ENCODE data around the gene AOPEP.

The AOPEP gene

GRCh38 chr9:94896512-94896911 is 170.0 kb downstream of the AOPEP start:
- Histone ChIP-seq H3K27ac (ENCODE audit: low read depth, low read length) (no peak overlapping the region), H3K27me3 (ENCODE audit: control insufficient read depth in 1 of 2, insufficient read depth in 2 of 2, low read length in 2 of 2) (no peaks in the 10 kb centered on the region), H3K36me3 (ENCODE audit: control insufficient read depth in 1 of 2, insufficient read depth in 2 of 2, low read length in 2 of 2) (no peaks in the 10 kb centered on the region), H3K4me3 (ENCODE audit: low read depth in 1 of 2, low read length in 2 of 2) (no peak overlapping the region), H3K4me1 (ENCODE audit: control insufficient read depth in 1 of 2, insufficient read depth in 2 of 2, low read length in 2 of 2) (peaks cover 0 to 6% of the 10 kb centered on the region in 2 donors), H3K9ac (ENCODE audit: low read depth in 1 of 2, low read length in 2 of 2) (no peak overlapping the region), H3K9me3 (ENCODE audit: control insufficient read depth in 1 of 2, low read length in 2 of 2) (peaks cover 0 to 1% of the 10 kb centered on the region in 2 donors)

- no peaks in the 10 kb centered on the region for H3K9me3 ChIP-seq (ENCODE audit: control insufficient read depth in 1 of 2, low read length in 2 of 2)
- H3K4me1 ChIP-seq (ENCODE audit: control insufficient read depth in 1 of 2, insufficient read depth in 2 of 2, low read length in 2 of 2) = no peaks in the 10 kb centered on the region
- H3K4me3 ChIP-seq (ENCODE audit: low read depth in 1 of 2, low read length in 2 of 2) = no peak overlapping the region
- peak overlapping the region; percentile 54 for H3K27ac ChIP-seq (ENCODE audit: low read depth, low read length)
- H3K9ac ChIP-seq (ENCODE audit: low read depth in 1 of 2, low read length in 2 of 2) = no peak overlapping the region
- H3K36me3 ChIP-seq (ENCODE audit: control insufficient read depth in 1 of 2, insufficient read depth in 2 of 2, low read length in 2 of 2) = no peaks in the 10 kb centered on the region
- H3K27me3 ChIP-seq (ENCODE audit: control insufficient read depth in 1 of 2, insufficient read depth in 2 of 2, low read length in 2 of 2) = no peaks in the 10 kb centered on the region
Observed at GRCh38 chr9:94899464-94900221, 173.1 kb downstream of the AOPEP start.

- no peaks in the 10 kb centered on the region for H3K9me3 ChIP-seq (ENCODE audit: control insufficient read depth in 1 of 2, low read length in 2 of 2)
- H3K27me3 ChIP-seq (ENCODE audit: control insufficient read depth in 1 of 2, insufficient read depth in 2 of 2, low read length in 2 of 2) = no peaks in the 10 kb centered on the region
- H3K4me3 ChIP-seq (ENCODE audit: low read depth in 1 of 2, low read length in 2 of 2) = no peak overlapping the region
- no peaks in the 10 kb centered on the region for H3K4me1 ChIP-seq (ENCODE audit: control insufficient read depth in 1 of 2, insufficient read depth in 2 of 2, low read length in 2 of 2)
- no peaks in the 10 kb centered on the region for H3K36me3 ChIP-seq (ENCODE audit: control insufficient read depth in 1 of 2, insufficient read depth in 2 of 2, low read length in 2 of 2)
- H3K9ac ChIP-seq (ENCODE audit: low read depth in 1 of 2, low read length in 2 of 2) = no peak overlapping the region
- H3K27ac ChIP-seq (ENCODE audit: low read depth, low read length) = peak overlapping the region; percentile 54
Observed at GRCh38 chr9:94900222-94901018, 173.9 kb downstream of the AOPEP start.

DNA sequence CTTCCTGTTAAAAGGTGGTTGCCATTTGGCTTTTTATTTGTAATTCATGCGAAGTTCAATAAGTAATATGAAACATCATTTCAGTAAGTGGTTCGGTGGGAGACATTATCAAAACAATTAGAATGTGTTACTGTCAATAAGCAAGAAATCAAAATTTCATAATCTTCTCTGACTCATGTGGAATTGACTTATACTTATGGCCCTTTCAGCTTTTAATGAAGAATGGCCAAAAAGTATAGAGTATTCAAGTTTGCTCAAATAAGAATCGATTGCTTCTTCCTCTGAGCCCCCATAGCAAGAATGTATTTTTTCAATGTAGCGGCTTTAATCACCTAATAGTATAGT is 174.5 kb downstream of the AOPEP start:
- Histone ChIP-seq H3K9me3 (ENCODE audit: control insufficient read depth in 1 of 2, low read length in 2 of 2) (no peaks in the 10 kb centered on the region), H3K4me3 (ENCODE audit: low read depth in 1 of 2, low read length in 2 of 2) (no peak overlapping the region), H3K27ac (ENCODE audit: low read depth, low read length) (no peak overlapping the region), H3K27me3 (ENCODE audit: control insufficient read depth in 1 of 2, insufficient read depth in 2 of 2, low read length in 2 of 2) (no peaks in the 10 kb centered on the region), H3K9ac (ENCODE audit: low read depth in 1 of 2, low read length in 2 of 2) (no peak overlapping the region), H3K36me3 (ENCODE audit: control insufficient read depth in 1 of 2, insufficient read depth in 2 of 2, low read length in 2 of 2) (no peaks in the 10 kb centered on the region), H3K4me1 (ENCODE audit: control insufficient read depth in 1 of 2, insufficient read depth in 2 of 2, low read length in 2 of 2) (no peaks in the 10 kb centered on the region)

GRCh38 chr9:94903961-94904421 is 177.5 kb downstream of the AOPEP start:
- no peaks in the 10 kb centered on the region for H3K36me3 ChIP-seq (ENCODE audit: control insufficient read depth in 1 of 2, insufficient read depth in 2 of 2, low read length in 2 of 2)
- no peak overlapping the region for H3K9ac ChIP-seq (ENCODE audit: low read depth in 1 of 2, low read length in 2 of 2)
- no peaks in the 10 kb centered on the region for H3K4me1 ChIP-seq (ENCODE audit: control insufficient read depth in 1 of 2, insufficient read depth in 2 of 2, low read length in 2 of 2)
- H3K4me3 ChIP-seq (ENCODE audit: low read depth in 1 of 2, low read length in 2 of 2) = no peak overlapping the region
- H3K9me3 ChIP-seq (ENCODE audit: control insufficient read depth in 1 of 2, low read length in 2 of 2) = no peaks in the 10 kb centered on the region
- no peak overlapping the region for H3K27ac ChIP-seq (ENCODE audit: low read depth, low read length)
- no peaks in the 10 kb centered on the region for H3K27me3 ChIP-seq (ENCODE audit: control insufficient read depth in 1 of 2, insufficient read depth in 2 of 2, low read length in 2 of 2)

GRCh38 chr9:94904806-94905205 is 178.3 kb downstream of the AOPEP start:
- Histone ChIP-seq H3K27ac (ENCODE audit: low read depth, low read length) (no peak overlapping the region), H3K27me3 (ENCODE audit: control insufficient read depth in 1 of 2, insufficient read depth in 2 of 2, low read length in 2 of 2) (no peaks in the 10 kb centered on the region), H3K4me1 (ENCODE audit: control insufficient read depth in 1 of 2, insufficient read depth in 2 of 2, low read length in 2 of 2) (no peaks in the 10 kb centered on the region), H3K9ac (ENCODE audit: low read depth in 1 of 2, low read length in 2 of 2) (no peak overlapping the region), H3K4me3 (ENCODE audit: low read depth in 1 of 2, low read length in 2 of 2) (no peak overlapping the region), H3K36me3 (ENCODE audit: control insufficient read depth in 1 of 2, insufficient read depth in 2 of 2, low read length in 2 of 2) (no peaks in the 10 kb centered on the region), H3K9me3 (ENCODE audit: control insufficient read depth in 1 of 2, low read length in 2 of 2) (no peaks in the 10 kb centered on the region)

DNA sequence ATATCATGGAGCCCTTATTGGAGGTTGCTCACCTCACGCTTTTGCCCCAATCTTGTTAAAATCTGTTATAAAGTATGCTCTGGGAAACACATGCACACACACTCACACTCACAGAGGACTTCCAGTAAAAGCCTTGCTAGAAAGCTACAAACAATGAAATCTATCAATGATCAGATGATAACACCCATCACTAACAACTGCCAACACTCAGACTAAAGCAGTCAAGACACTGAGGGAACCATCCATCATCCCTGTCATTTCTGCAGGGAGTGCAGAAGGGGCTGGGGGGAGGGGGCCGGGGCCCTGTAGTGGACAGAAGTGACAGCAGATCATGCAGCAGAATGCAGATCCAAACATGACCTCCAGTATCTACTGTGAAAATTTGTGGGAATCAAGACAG is 179.1 kb downstream of the AOPEP start:
- H3K9ac ChIP-seq (ENCODE audit: low read depth in 1 of 2, low read length in 2 of 2) = no peak overlapping the region

GRCh38 chr9:94906181-94906580 is 179.7 kb downstream of the AOPEP start:
- Histone ChIP-seq H3K27me3 (ENCODE audit: control insufficient read depth in 1 of 2, insufficient read depth in 2 of 2, low read length in 2 of 2) (no peaks in the 10 kb centered on the region), H3K27ac (ENCODE audit: low read depth, low read length) (no peak overlapping the region), H3K4me1 (ENCODE audit: control insufficient read depth in 1 of 2, insufficient read depth in 2 of 2, low read length in 2 of 2) (no peaks in the 10 kb centered on the region), H3K36me3 (ENCODE audit: control insufficient read depth in 1 of 2, insufficient read depth in 2 of 2, low read length in 2 of 2) (no peaks in the 10 kb centered on the region), H3K9me3 (ENCODE audit: control insufficient read depth in 1 of 2, low read length in 2 of 2) (no peaks in the 10 kb centered on the region), H3K9ac (ENCODE audit: low read depth in 1 of 2, low read length in 2 of 2) (no peak overlapping the region), H3K4me3 (ENCODE audit: low read depth in 1 of 2, low read length in 2 of 2) (no peak overlapping the region)

More for the DNA sequence above, 179.1 kb downstream of the AOPEP start:
- H3K27ac ChIP-seq (ENCODE audit: low read depth, low read length) = no peak overlapping the region
- no peaks in the 10 kb centered on the region for H3K9me3 ChIP-seq (ENCODE audit: control insufficient read depth in 1 of 2, low read length in 2 of 2)
- H3K4me3 ChIP-seq (ENCODE audit: low read depth in 1 of 2, low read length in 2 of 2) = no peak overlapping the region
- no peaks in the 10 kb centered on the region for H3K4me1 ChIP-seq (ENCODE audit: control insufficient read depth in 1 of 2, insufficient read depth in 2 of 2, low read length in 2 of 2)
- no peaks in the 10 kb centered on the region for H3K36me3 ChIP-seq (ENCODE audit: control insufficient read depth in 1 of 2, insufficient read depth in 2 of 2, low read length in 2 of 2)
- no peaks in the 10 kb centered on the region for H3K27me3 ChIP-seq (ENCODE audit: control insufficient read depth in 1 of 2, insufficient read depth in 2 of 2, low read length in 2 of 2)

DNA sequence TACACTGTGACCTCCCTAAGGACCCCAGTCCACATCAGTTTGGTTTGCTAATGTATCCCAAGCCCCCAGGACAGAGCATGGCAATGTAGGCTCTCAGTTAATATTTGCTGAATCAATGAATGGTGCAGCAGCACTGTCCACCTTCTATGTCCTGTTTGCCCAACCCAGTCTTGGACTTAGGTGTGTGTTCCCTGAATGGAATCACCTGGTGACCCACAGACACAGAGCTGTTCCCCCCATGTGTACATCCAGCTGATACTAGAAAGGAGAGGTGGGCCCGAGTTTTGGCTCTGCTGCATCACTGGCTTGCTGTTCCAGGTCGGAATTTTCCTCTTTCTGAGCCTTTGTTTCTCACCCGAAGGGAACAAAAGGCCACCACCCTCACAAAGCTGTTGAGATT is 180.2 kb downstream of the AOPEP start:
- H3K9me3 ChIP-seq (ENCODE audit: control insufficient read depth in 1 of 2, low read length in 2 of 2) = no peaks in the 10 kb centered on the region
- H3K27me3 ChIP-seq (ENCODE audit: control insufficient read depth in 1 of 2, insufficient read depth in 2 of 2, low read length in 2 of 2) = no peaks in the 10 kb centered on the region
- H3K4me1 ChIP-seq (ENCODE audit: control insufficient read depth in 1 of 2, insufficient read depth in 2 of 2, low read length in 2 of 2) = no peaks in the 10 kb centered on the region
- H3K9ac ChIP-seq (ENCODE audit: low read depth in 1 of 2, low read length in 2 of 2) = no peak overlapping the region
- H3K4me3 ChIP-seq (ENCODE audit: low read depth in 1 of 2, low read length in 2 of 2) = no peak overlapping the region
- no peak overlapping the region for H3K27ac ChIP-seq (ENCODE audit: low read depth, low read length)
- no peaks in the 10 kb centered on the region for H3K36me3 ChIP-seq (ENCODE audit: control insufficient read depth in 1 of 2, insufficient read depth in 2 of 2, low read length in 2 of 2)

DNA sequence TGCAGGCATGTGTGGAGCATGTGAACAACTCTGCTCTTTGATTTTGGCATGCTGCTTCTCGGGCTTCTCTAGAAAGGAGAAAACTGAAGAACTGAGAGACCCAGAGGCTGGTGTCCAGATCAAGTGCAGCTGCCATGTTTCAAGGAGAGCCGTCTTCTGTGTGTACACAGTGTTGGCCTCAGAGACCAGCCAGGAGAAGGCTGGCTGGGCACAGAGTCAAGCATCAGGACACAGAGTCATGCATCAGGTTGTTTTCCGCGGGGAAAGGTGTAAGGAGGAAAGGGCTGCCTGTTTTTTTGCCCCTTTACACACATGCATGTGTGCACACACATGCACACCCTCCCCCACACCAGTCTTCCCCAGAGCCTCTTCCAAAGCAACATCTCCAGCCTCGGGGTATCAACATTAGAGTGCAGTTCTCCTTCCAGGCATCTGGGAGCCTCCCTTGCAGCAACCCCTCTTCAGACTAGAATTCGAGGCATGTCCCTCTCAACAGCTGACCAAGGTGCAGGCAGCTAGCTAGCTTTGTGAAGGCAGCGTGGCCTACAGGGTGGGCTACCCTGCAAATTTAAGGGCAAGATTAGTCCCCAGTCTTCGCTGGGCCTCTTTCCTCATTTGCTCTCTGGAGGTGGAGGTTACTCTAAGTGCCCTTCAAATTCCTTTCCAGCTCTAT is 180.9 kb downstream of the AOPEP start:
- Histone ChIP-seq H3K27ac (ENCODE audit: low read depth, low read length) (no peak overlapping the region), H3K4me3 (ENCODE audit: low read depth in 1 of 2, low read length in 2 of 2) (no peak overlapping the region), H3K9me3 (ENCODE audit: control insufficient read depth in 1 of 2, low read length in 2 of 2) (no peaks in the 10 kb centered on the region), H3K4me1 (ENCODE audit: control insufficient read depth in 1 of 2, insufficient read depth in 2 of 2, low read length in 2 of 2) (no peaks in the 10 kb centered on the region), H3K36me3 (ENCODE audit: control insufficient read depth in 1 of 2, insufficient read depth in 2 of 2, low read length in 2 of 2) (no peaks in the 10 kb centered on the region), H3K27me3 (ENCODE audit: control insufficient read depth in 1 of 2, insufficient read depth in 2 of 2, low read length in 2 of 2) (no peaks in the 10 kb centered on the region), H3K9ac (ENCODE audit: low read depth in 1 of 2, low read length in 2 of 2) (no peak overlapping the region)
